Ascending aorta (tissue), 2 donors: ENCODE results near the gene TBCE. TPM values are rescaled to one million over a fixed set of nuclear protein-coding genes. Genes with fewer than 3 reads are reported as not detected.

ENCODE experiments used
- DNase-seq, 2 donors: peaks; one replicate each; pipeline ENCODE4 v3.0.0-alpha.2; 2019; ENCODE audit warnings: low spot score in 2 of 2
- H3K27ac ChIP-seq, 2 donors: fragments of 200-600 bp; sonication (generic); one replicate each; pipeline ENCODE4 v1.5.1; 2016 to 2017; ENCODE audit warnings: mild to moderate bottlenecking in 1 of 2
- H3K27me3 ChIP-seq: fragments of 200-600 bp; sonication (generic); one replicate; pipeline ENCODE4 v1.5.1; 2017
- H3K36me3 ChIP-seq, 2 donors: fragments of 200-600 bp; sonication (generic); one replicate each; pipeline ENCODE4 v1.5.1; 2016
- H3K4me1 ChIP-seq, 2 donors: fragments of 200-600 bp; sonication (generic); one replicate each; pipeline ENCODE4 v1.5.1; 2016 to 2017; ENCODE audit warnings: mild to moderate bottlenecking in 1 of 2
- H3K4me3 ChIP-seq, 2 donors: fragments of 200-600 bp; sonication (generic); one replicate each; pipeline ENCODE4 v1.5.1; 2016 to 2017; ENCODE audit warnings: mild to moderate bottlenecking in 1 of 2
- H3K9me3 ChIP-seq, 2 donors: fragments of 200-600 bp; sonication (generic); one replicate each; pipeline ENCODE4 v1.5.1; 2016
- CTCF ChIP-seq, 3 experiments: fragments of 200-600 bp in 2 of 3; fragments of 450-650 bp in 1 of 3; sonication (generic) in 2 of 3; IDR thresholded peaks; one replicate each; pipeline ENCODE4 v1.5.1; 2016 to 2019; ENCODE audit warnings: antibody characterized with exemption in 3 of 3, mild to moderate bottlenecking in 1 of 3, moderate library complexity in 1 of 3
- intact Hi-C: fragments of 100-400 bp; cut with DNase I; formaldehyde crosslinking; loops from one replicate; pipeline ENCODE4 v1.15.1; 2023
- total RNA-seq: library from RNA; depleted of rRNA; stranded (reverse); fragments of >200 nt; gene quantifications from one replicate; pipeline ENCODE4 v1.1.0, GENCODE V29; 2016

The TBCE gene
- total RNA-seq, 1 donor from 2014 or later, result 67.8 TPM

- intact Hi-C loops, result no loop called here
- no peak for TF ChIP-seq CTCF (IDR thresholded peaks at IDR 0.05)
- DNase-seq, result no peak
- no peaks in the 10 kb centered on the region for H3K9me3 ChIP-seq
- H3K27me3 ChIP-seq, result no peaks in the 10 kb centered on the region
- no peaks in the 10 kb centered on the region for H3K36me3 ChIP-seq
- no peak overlapping the region for H3K4me3 ChIP-seq
- no peak overlapping the region for H3K27ac ChIP-seq
- no peaks in the 10 kb centered on the region for H3K4me1 ChIP-seq
Observed at GRCh38 chr1:235399661-235400060, 32.4 kb downstream of the TBCE start.

GRCh38 chr1:235401251-235401650, 34.0 kb downstream of the TBCE start:
- Histone ChIP-seq H3K36me3 (no peaks in the 10 kb centered on the region), H3K27me3 (no peaks in the 10 kb centered on the region), H3K27ac (no peak overlapping the region), H3K4me3 (no peak overlapping the region), H3K4me1 (no peaks in the 10 kb centered on the region), H3K9me3 (no peaks in the 10 kb centered on the region)
- no peak for DNase-seq
- TF ChIP-seq CTCF (IDR thresholded peaks at IDR 0.05), result no peak
- intact Hi-C loops, result no loop called here

- no peak for TF ChIP-seq CTCF (IDR thresholded peaks at IDR 0.05)
- H3K27ac ChIP-seq, result no peak overlapping the region
- no peaks in the 10 kb centered on the region for H3K27me3 ChIP-seq
- H3K4me1 ChIP-seq, result no peaks in the 10 kb centered on the region
- intact Hi-C loops, result no loop called here
- H3K4me3 ChIP-seq, result no peak overlapping the region
- H3K9me3 ChIP-seq, result no peaks in the 10 kb centered on the region
- DNase-seq, result no peak
- H3K36me3 ChIP-seq, result no peaks in the 10 kb centered on the region
Observed at GRCh38 chr1:235402457-235403200, 35.4 kb downstream of the TBCE start.

GRCh38 chr1:235403593-235403992, 36.4 kb downstream of the TBCE start:
- H3K27me3 ChIP-seq, result no peaks in the 10 kb centered on the region
- no peak for TF ChIP-seq CTCF (IDR thresholded peaks at IDR 0.05)
- no peak overlapping the region for H3K4me3 ChIP-seq
- no peaks in the 10 kb centered on the region for H3K4me1 ChIP-seq
- H3K36me3 ChIP-seq, result no peaks in the 10 kb centered on the region
- no peak overlapping the region for H3K27ac ChIP-seq
- intact Hi-C loops, result no loop called here
- no peak for DNase-seq
- no peaks in the 10 kb centered on the region for H3K9me3 ChIP-seq

GRCh38 chr1:235404190-235404589, 37.0 kb downstream of the TBCE start:
- no peak for DNase-seq
- TF ChIP-seq CTCF (IDR thresholded peaks at IDR 0.05), result no peak
- intact Hi-C loops, result no loop called here
- Histone ChIP-seq H3K27me3 (no peaks in the 10 kb centered on the region), H3K4me1 (no peaks in the 10 kb centered on the region), H3K9me3 (no peaks in the 10 kb centered on the region), H3K36me3 (no peaks in the 10 kb centered on the region), H3K27ac (no peak overlapping the region), H3K4me3 (no peak overlapping the region)

GRCh38 chr1:235407419-235407818, 40.2 kb downstream of the TBCE start:
- no peaks in the 10 kb centered on the region for H3K9me3 ChIP-seq
- intact Hi-C loops, result no loop called here
- TF ChIP-seq CTCF (IDR thresholded peaks at IDR 0.05), result no peak
- no peaks in the 10 kb centered on the region for H3K4me1 ChIP-seq
- H3K27me3 ChIP-seq, result no peaks in the 10 kb centered on the region
- H3K27ac ChIP-seq, result no peak overlapping the region
- H3K4me3 ChIP-seq, result no peak overlapping the region
- no peaks in the 10 kb centered on the region for H3K36me3 ChIP-seq
- no peak for DNase-seq
